PFSK-1 (cell line): Measurements from ENCODE around the gene DUSP28.

ENCODE experiments used
- POLR2AphosphoS5 ChIP-seq: IDR thresholded peaks from 2 replicates; pipeline ENCODE4 v1.6.1; 2012; ENCODE audit warnings: low read depth, mild to moderate bottlenecking, control low read depth, low read length, moderate library complexity
- REST ChIP-seq, 2 experiments: IDR thresholded peaks; 2 replicates each; pipeline versions ENCODE4 v1.6.1 to v1.8.0; 2011 to 2012; ENCODE audit warnings: low read depth in 2 of 2, low read length in 2 of 2, control low read depth in 1 of 2, inconsistent platforms in 1 of 2, mild to moderate bottlenecking in 1 of 2, moderate library complexity in 1 of 2; ENCODE audit not compliant: insufficient read depth in 1 of 2
- SIN3A ChIP-seq: IDR thresholded peaks from 2 replicates; pipeline ENCODE4 v1.6.1; 2012; ENCODE audit warnings: mild to moderate bottlenecking, low read length, moderate library complexity, borderline replicate concordance; ENCODE audit not compliant: insufficient read depth
- TAF1 ChIP-seq: IDR thresholded peaks from 2 replicates; pipeline ENCODE4 v1.6.1; 2012; ENCODE audit warnings: low read length, control low read depth, borderline replicate concordance; ENCODE audit not compliant: insufficient read depth

GRCh38 chr2:240605867-240606743, 45.9 kb downstream of the DUSP28 start:
- TF ChIP-seq POLR2AphosphoS5, result no peak
- TF ChIP-seq REST (IDR thresholded peaks at IDR 0.05; ENCODE audit: insufficient read depth in 1 of 2, low read depth in 2 of 2, low read length in 2 of 2), result no peak
- no peak for TF ChIP-seq SIN3A
- TF ChIP-seq TAF1, result no peak
